Panc1 (cell line): Measurements from ENCODE around the gene SHC1. TPM values are rescaled to one million over a fixed set of nuclear protein-coding genes. Genes with fewer than 3 reads are reported as not detected.

Experiments used
- ATAC-seq: fragments of 200-7000 bp; cut with Tn5 transposase; 2 replicates; pipeline ENCODE4 v1.9.1; 2020; ENCODE audit warnings: mild to moderate bottlenecking, moderate library complexity
- BruUV-seq: library from RNA; stranded (reverse); fragments of 400-500 nt; replicated peaks from 2 replicates; lab custom pipeline; 2021; lab: Mats Ljungman, UMichigan
- CTCF ChIA-PET: fragments of 300-600 bp; sonication (Branson Sonifier 250); formaldehyde crosslinking; loops from one replicate; lab custom pipeline; 2022; ENCODE audit warnings: antibody characterized with exemption; lab: Charles Lee
- POLR2A ChIA-PET: fragments of 300-600 bp; sonication (Branson Sonifier 250); formaldehyde crosslinking; loops from one replicate; lab custom pipeline; 2022; ENCODE audit warnings: antibody characterized with exemption; lab: Charles Lee
- DNase-seq: peaks from one replicate; pipeline ENCODE4 v3.0.0-alpha.2; 2010; ENCODE audit warnings: low read depth, low spot score
- H3K27ac ChIP-seq: 2 replicates; pipeline ENCODE4 v1.5.1; 2011; ENCODE audit warnings: mild to moderate bottlenecking, low read length, inconsistent platforms
- H3K27me3 ChIP-seq: fragments of 200-500 bp; sonication (Bioruptor generic); 2 replicates; pipeline ENCODE4 v1.6.0; 2014; ENCODE audit warnings: low read length, inconsistent platforms; ENCODE audit not compliant: control insufficient read depth, insufficient read depth
- H3K36me3 ChIP-seq: fragments of 200-500 bp; sonication (Bioruptor generic); 2 replicates; pipeline ENCODE4 v1.5.1; 2014; ENCODE audit warnings: inconsistent platforms, mild to moderate bottlenecking, low read length, moderate library complexity; ENCODE audit not compliant: control insufficient read depth, insufficient read depth
- H3K4me1 ChIP-seq: 2 replicates; pipeline ENCODE4 v1.5.1; 2011; ENCODE audit warnings: inconsistent platforms, mild to moderate bottlenecking, low read length, moderate library complexity; ENCODE audit not compliant: control insufficient read depth, insufficient read depth
- H3K4me3 ChIP-seq, 2 experiments: 2 replicates each; pipeline ENCODE4 v1.5.1; 2011 to 2012; ENCODE audit warnings: low read depth in 2 of 2, low read length in 2 of 2, mild to moderate bottlenecking in 2 of 2, inconsistent platforms in 1 of 2, moderate library complexity in 1 of 2
- H3K9me3 ChIP-seq: fragments of 200-500 bp; sonication (Bioruptor generic); 2 replicates; pipeline ENCODE4 v1.5.1; 2014; ENCODE audit warnings: low read depth, mild to moderate bottlenecking, inconsistent platforms, low read length, moderate library complexity; ENCODE audit not compliant: control insufficient read depth, insufficient read depth
- POLR2AphosphoS5 ChIP-seq: IDR thresholded peaks from 2 replicates; pipeline ENCODE4 v1.6.1; 2012; ENCODE audit warnings: mild to moderate bottlenecking, low read depth, low read length, moderate library complexity
- SIN3A ChIP-seq: IDR thresholded peaks from 2 replicates; pipeline ENCODE4 v1.6.1; 2012; ENCODE audit warnings: low read depth, mild to moderate bottlenecking, low read length, moderate library complexity, borderline replicate concordance; ENCODE audit not compliant: insufficient read depth
- TCF7L2 ChIP-seq: IDR thresholded peaks from 2 replicates; pipeline ENCODE4 v1.6.1; 2011; ENCODE audit warnings: mild to moderate bottlenecking, low read depth, low read length, inconsistent platforms
- in situ Hi-C: cut with HindIII; loops from 2 replicates; pipeline ENCODE4 v1.10.0; 2016; ENCODE audit warnings: low sequenced_read_pairs, low pct_unique_long_range_greater_than_20kb
- intact Hi-C: fragments of 100-400 bp; cut with micrococcal nuclease; formaldehyde crosslinking; loops from one replicate; pipeline ENCODE4 v1.10.0; 2022; ENCODE audit not compliant: unreplicated experiment
- total RNA-seq: library from RNA; stranded (reverse); gene quantifications from one replicate; pipeline ENCODE4 v1.2.1, GENCODE V29; 2021; ENCODE audit not compliant: unreplicated experiment
- TF ChIP-seq, protein P1 (sequence below), 2 experiments: IDR thresholded peaks; 2 replicates each; pipeline ENCODE4 v1.6.1; 2011 to 2012; ENCODE audit warnings: low read depth in 2 of 2, control low read depth in 1 of 2, low read length in 1 of 2, mild to moderate bottlenecking in 1 of 2, moderate library complexity in 1 of 2; ENCODE audit not compliant: insufficient read depth in 1 of 2
- TF ChIP-seq, protein P2 (sequence below): fragments of 450-650 bp; IDR thresholded peaks from 2 replicates; pipeline ENCODE4 v1.5.1; 2017; ENCODE audit warnings: mild to moderate bottlenecking

The SHC1 gene
- total RNA-seq, 1 experiment from 2014 or later, result 373 TPM

DNA sequence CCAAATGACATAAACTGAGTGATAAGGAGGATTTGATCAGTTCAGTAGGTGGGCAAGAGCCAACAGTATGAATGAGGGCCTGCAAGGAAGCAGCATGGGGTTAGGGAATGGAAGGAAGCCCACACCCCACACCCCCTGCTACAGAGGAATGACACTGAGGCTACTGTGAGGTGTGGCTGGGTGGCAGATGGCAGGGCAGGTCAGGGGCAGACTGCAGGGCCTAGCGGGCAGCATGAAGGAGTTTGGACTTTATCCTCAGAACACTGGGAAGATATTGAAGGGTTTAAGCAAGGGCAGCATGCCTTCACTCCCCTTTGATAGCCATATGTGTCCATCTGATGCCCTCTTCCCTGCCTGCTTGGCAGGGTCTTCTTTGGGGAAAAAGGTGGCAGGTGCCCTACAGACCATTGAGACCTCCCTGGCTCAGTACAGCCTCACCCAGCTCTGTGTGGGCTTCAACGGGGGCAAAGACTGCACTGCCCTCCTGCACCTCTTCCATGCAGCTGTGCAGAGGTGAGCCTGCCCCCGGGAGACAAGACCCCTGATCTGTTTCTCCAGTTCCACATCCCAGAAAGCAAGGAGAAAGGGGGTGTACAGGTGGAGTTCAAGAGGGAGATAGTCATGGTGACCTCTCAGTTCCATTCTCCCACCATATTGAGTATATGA, 18.8 kb upstream of the SHC1 start:
- ChIA-PET CTCF (no interaction called here), POLR2A (no interaction called here)
- Histone ChIP-seq H3K36me3 (peaks cover 4% of the 10 kb centered on the region; the same call in 1 of the 2 replicates), H3K4me3 (no peak overlapping the region), H3K4me1 (peaks cover 5% of the 10 kb centered on the region), H3K27me3 (no peaks in the 10 kb centered on the region), H3K9me3 (no peaks in the 10 kb centered on the region), H3K27ac (no peak overlapping the region)
- ATAC-seq (no peak), DNase-seq (no peak)
- intact Hi-C loops (no loop called here), in situ Hi-C loops (no loop called here)
- TF ChIP-seq TCF7L2, result no peak
- no peak for TF ChIP-seq POLR2AphosphoS5
- TF ChIP-seq, protein P1, sequence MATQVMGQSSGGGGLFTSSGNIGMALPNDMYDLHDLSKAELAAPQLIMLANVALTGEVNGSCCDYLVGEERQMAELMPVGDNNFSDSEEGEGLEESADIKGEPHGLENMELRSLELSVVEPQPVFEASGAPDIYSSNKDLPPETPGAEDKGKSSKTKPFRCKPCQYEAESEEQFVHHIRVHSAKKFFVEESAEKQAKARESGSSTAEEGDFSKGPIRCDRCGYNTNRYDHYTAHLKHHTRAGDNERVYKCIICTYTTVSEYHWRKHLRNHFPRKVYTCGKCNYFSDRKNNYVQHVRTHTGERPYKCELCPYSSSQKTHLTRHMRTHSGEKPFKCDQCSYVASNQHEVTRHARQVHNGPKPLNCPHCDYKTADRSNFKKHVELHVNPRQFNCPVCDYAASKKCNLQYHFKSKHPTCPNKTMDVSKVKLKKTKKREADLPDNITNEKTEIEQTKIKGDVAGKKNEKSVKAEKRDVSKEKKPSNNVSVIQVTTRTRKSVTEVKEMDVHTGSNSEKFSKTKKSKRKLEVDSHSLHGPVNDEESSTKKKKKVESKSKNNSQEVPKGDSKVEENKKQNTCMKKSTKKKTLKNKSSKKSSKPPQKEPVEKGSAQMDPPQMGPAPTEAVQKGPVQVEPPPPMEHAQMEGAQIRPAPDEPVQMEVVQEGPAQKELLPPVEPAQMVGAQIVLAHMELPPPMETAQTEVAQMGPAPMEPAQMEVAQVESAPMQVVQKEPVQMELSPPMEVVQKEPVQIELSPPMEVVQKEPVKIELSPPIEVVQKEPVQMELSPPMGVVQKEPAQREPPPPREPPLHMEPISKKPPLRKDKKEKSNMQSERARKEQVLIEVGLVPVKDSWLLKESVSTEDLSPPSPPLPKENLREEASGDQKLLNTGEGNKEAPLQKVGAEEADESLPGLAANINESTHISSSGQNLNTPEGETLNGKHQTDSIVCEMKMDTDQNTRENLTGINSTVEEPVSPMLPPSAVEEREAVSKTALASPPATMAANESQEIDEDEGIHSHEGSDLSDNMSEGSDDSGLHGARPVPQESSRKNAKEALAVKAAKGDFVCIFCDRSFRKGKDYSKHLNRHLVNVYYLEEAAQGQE (IDR thresholded peaks at IDR 0.05; ENCODE audit: insufficient read depth in 1 of 2, low read depth in 2 of 2, low read length in 1 of 2), result no peak
- TF ChIP-seq, protein P2, sequence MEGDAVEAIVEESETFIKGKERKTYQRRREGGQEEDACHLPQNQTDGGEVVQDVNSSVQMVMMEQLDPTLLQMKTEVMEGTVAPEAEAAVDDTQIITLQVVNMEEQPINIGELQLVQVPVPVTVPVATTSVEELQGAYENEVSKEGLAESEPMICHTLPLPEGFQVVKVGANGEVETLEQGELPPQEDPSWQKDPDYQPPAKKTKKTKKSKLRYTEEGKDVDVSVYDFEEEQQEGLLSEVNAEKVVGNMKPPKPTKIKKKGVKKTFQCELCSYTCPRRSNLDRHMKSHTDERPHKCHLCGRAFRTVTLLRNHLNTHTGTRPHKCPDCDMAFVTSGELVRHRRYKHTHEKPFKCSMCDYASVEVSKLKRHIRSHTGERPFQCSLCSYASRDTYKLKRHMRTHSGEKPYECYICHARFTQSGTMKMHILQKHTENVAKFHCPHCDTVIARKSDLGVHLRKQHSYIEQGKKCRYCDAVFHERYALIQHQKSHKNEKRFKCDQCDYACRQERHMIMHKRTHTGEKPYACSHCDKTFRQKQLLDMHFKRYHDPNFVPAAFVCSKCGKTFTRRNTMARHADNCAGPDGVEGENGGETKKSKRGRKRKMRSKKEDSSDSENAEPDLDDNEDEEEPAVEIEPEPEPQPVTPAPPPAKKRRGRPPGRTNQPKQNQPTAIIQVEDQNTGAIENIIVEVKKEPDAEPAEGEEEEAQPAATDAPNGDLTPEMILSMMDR, result no peak
- no peak for TF ChIP-seq SIN3A
- BruUV-seq, result no TSS peak

DNA sequence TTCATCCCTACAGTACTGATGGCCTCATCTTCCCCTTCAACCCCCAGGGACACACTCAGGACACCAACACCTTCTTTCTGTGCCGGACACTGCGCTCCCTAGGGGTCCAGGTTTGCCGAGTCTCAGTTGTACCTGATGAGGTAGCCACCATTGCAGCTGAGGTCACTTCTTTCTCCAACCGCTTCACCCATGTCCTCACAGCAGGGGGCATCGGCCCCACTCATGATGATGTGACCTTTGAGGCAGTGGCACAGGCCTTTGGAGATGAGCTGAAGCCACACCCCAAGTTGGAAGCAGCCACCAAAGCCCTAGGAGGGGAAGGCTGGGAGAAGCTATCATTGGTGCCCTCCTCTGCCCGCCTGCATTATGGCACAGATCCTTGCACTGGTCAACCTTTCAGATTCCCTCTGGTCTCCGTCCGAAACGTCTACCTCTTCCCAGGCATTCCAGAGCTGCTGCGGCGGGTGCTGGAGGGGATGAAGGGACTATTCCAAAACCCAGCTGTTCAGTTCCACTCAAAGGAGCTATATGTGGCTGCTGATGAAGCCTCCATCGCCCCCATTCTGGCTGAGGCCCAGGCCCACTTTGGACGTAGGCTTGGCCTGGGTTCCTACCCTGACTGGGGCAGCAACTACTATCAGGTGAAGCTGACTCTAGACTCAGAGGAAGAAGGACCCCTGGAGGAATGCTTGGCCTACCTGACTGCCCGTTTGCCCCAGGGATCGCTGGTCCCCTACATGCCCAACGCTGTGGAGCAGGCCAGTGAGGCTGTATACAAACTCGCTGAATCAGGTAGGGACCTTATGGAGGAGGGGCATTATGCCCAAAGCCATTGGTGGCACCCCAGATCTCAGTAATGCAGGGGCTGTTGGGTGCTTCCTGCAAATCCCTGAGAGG, 17.8 kb upstream of the SHC1 start:
- DNase-seq (no peak), ATAC-seq (no peak)
- no TSS peak for BruUV-seq
- ChIA-PET CTCF (interaction anchor here (0.6 to 0.9 kb wide), 3 partner anchors 14 to 156 kb away, joined by 3 to 5 read pairs (median 3); partner anchors contain the start of gene ZBTB7B), POLR2A (no interaction called here)
- Histone ChIP-seq H3K4me1 (peaks cover 5% of the 10 kb centered on the region), H3K27me3 (no peaks in the 10 kb centered on the region), H3K9me3 (no peaks in the 10 kb centered on the region), H3K4me3 (no peak overlapping the region), H3K27ac (no peak overlapping the region), H3K36me3 (peaks cover 4% of the 10 kb centered on the region; the same call in 1 of the 2 replicates)
- intact Hi-C loops (no loop called here), in situ Hi-C loops (no loop called here)
- TF ChIP-seq SIN3A, result no peak
- TF ChIP-seq, protein P1 (IDR thresholded peaks at IDR 0.05; ENCODE audit: insufficient read depth in 1 of 2, low read depth in 2 of 2, low read length in 1 of 2), result no peak
- TF ChIP-seq TCF7L2, result no peak
- TF ChIP-seq, protein P2, result no peak
- no peak for TF ChIP-seq POLR2AphosphoS5
